ENCODE results near the gene ZFHX3.

ZFHX3 gene

DNA sequence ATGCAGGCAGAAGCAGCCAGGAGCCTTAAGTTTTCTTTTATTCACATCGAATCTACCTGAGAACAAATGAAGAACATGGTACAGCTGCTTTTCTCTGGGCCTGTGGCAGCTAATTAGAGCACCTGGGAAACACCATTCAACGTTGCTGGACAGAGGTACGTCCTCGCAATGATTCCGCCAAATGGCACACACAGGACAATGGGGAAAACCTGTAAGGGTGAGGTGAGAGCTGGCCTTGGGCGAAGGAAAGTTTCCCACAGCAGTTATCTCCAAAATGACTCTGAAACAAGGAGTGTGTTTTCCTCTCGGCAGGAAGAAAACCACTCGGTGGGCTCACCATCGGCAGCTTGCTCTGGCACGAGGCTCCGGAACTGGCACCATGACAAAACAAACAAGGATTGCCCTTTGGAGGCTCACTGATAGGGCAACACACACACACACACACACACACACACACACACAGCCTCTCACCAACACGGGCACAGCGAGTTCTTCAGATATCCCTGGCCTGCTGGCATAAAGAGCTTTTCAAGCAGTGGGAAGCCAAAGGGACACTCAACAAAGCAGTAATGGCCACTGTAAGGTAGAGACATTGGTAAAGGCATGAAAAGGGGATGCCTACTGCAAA lies 73.7 kb downstream of the ZFHX3 start:
- Histone ChIP-seq H3K27me3 (ENCODE audit: control insufficient read depth in 1 of 2, insufficient read depth in 2 of 2, low read length in 2 of 2) (no peaks in the 10 kb centered on the region), H3K4me1 (ENCODE audit: insufficient read depth, low read length) (peaks cover 25% of the 10 kb centered on the region), H3K36me3 (ENCODE audit: insufficient read depth, low read length) (no peaks in the 10 kb centered on the region), H3K9ac (ENCODE audit: low read length) (no peak overlapping the region), H3K27ac (ENCODE audit: low read depth, low read length) (no peak overlapping the region), H3K4me3 (ENCODE audit: low read depth in 1 of 2, low read length in 2 of 2) (no peak overlapping the region), H3K9me3 (ENCODE audit: low read length) (no peaks in the 10 kb centered on the region)

DNA sequence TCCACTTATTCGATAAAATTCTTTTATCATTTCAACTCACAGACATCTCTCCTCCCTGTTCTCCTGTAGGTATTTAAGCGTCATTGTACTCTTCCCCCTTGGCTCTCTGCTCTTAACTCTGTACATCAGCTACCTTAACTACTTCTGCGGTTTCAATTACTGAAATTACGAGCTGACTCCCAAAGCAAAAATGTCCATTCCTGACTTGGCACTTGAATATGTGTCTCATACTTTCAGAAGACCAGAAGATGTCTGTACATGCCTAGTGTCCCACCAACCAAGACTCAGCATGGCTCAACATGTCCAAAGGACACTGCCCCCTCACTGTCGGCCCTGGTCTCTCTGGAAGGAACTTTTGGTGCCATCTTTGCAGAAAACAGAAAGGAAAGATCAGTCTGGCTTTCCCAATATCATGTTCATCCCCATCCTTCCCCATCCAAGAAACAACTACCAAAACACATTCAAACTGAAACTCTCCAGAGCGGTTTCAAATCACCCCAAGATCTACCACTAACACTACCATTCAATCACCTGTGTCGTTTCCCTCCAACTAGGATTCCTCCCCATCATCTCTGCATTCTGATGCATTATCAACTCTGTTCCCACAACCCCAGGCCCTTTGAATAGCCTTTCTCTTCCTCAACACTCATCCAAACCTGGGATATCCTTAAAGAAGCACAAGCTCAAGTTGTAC lies 74.9 kb downstream of the ZFHX3 start:
- Histone ChIP-seq H3K4me1 (ENCODE audit: insufficient read depth, low read length) (peaks cover 16% of the 10 kb centered on the region), H3K27me3 (ENCODE audit: control insufficient read depth in 1 of 2, insufficient read depth in 2 of 2, low read length in 2 of 2) (no peaks in the 10 kb centered on the region), H3K27ac (ENCODE audit: low read depth, low read length) (no peak overlapping the region), H3K4me3 (ENCODE audit: low read depth in 1 of 2, low read length in 2 of 2) (no peak overlapping the region), H3K9ac (ENCODE audit: low read length) (no peak overlapping the region), H3K9me3 (ENCODE audit: low read length) (no peaks in the 10 kb centered on the region), H3K36me3 (ENCODE audit: insufficient read depth, low read length) (no peaks in the 10 kb centered on the region)

GRCh38 chr16:72971370-72971769 lies 76.6 kb downstream of the ZFHX3 start:
- H3K9ac ChIP-seq (ENCODE audit: low read length): no peak overlapping the region
- H3K27ac ChIP-seq (ENCODE audit: low read depth, low read length): no peak overlapping the region
- no peaks in the 10 kb centered on the region for H3K27me3 ChIP-seq (ENCODE audit: control insufficient read depth in 1 of 2, insufficient read depth in 2 of 2, low read length in 2 of 2)
- H3K4me3 ChIP-seq (ENCODE audit: low read depth in 1 of 2, low read length in 2 of 2): no peak overlapping the region
- H3K36me3 ChIP-seq (ENCODE audit: insufficient read depth, low read length): no peaks in the 10 kb centered on the region
- peaks cover 16% of the 10 kb centered on the region for H3K4me1 ChIP-seq (ENCODE audit: insufficient read depth, low read length)
- no peaks in the 10 kb centered on the region for H3K9me3 ChIP-seq (ENCODE audit: low read length)

- no peak overlapping the region for H3K27ac ChIP-seq (ENCODE audit: low read depth, low read length)
Observed at GRCh38 chr16:72970656-72971055, 77.3 kb downstream of the ZFHX3 start.

DNA sequence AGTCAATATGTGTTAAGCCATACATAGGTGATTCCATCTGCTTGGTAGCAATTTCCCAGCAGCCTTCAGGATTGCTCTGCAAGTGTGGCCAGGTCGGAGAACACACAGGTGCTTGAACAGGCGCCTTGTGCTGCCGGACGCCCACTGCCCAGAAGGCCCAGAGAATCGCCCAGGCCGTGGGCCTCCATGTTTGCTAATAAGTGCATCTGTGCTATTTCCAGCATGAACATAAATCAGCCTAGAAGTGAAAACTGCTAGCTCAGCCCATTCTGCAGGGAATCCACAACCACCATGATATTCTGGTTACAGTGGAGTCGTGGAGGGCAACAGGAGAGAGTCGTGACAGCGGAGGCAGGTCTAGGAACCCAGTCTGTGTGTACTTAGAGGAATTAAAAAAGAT lies 78.1 kb downstream of the ZFHX3 start:
- H3K36me3 ChIP-seq (ENCODE audit: insufficient read depth, low read length): no peaks in the 10 kb centered on the region
- no peaks in the 10 kb centered on the region for H3K27me3 ChIP-seq (ENCODE audit: control insufficient read depth in 1 of 2, insufficient read depth in 2 of 2, low read length in 2 of 2)
- peaks cover 16% of the 10 kb centered on the region for H3K4me1 ChIP-seq (ENCODE audit: insufficient read depth, low read length)
- no peak overlapping the region for H3K9ac ChIP-seq (ENCODE audit: low read length)
- H3K4me3 ChIP-seq (ENCODE audit: low read depth in 1 of 2, low read length in 2 of 2): no peak overlapping the region
- H3K9me3 ChIP-seq (ENCODE audit: low read length): no peaks in the 10 kb centered on the region
- H3K27ac ChIP-seq (ENCODE audit: low read depth, low read length): no peak overlapping the region

More at GRCh38 chr16:72970656-72971055, 77.3 kb downstream of the ZFHX3 start:
- no peaks in the 10 kb centered on the region for H3K9me3 ChIP-seq (ENCODE audit: low read length)
- no peak overlapping the region for H3K9ac ChIP-seq (ENCODE audit: low read length)
- H3K4me1 ChIP-seq (ENCODE audit: insufficient read depth, low read length): peaks cover 16% of the 10 kb centered on the region
- no peak overlapping the region for H3K4me3 ChIP-seq (ENCODE audit: low read depth in 1 of 2, low read length in 2 of 2)
- no peaks in the 10 kb centered on the region for H3K27me3 ChIP-seq (ENCODE audit: control insufficient read depth in 1 of 2, insufficient read depth in 2 of 2, low read length in 2 of 2)
- no peaks in the 10 kb centered on the region for H3K36me3 ChIP-seq (ENCODE audit: insufficient read depth, low read length)

- no peak overlapping the region for H3K4me3 ChIP-seq (ENCODE audit: low read depth in 1 of 2, low read length in 2 of 2)
- H3K36me3 ChIP-seq (ENCODE audit: insufficient read depth, low read length): no peaks in the 10 kb centered on the region
- peaks cover 17% of the 10 kb centered on the region for H3K4me1 ChIP-seq (ENCODE audit: insufficient read depth, low read length)
- H3K9me3 ChIP-seq (ENCODE audit: low read length): no peaks in the 10 kb centered on the region
- no peaks in the 10 kb centered on the region for H3K27me3 ChIP-seq (ENCODE audit: control insufficient read depth in 1 of 2, insufficient read depth in 2 of 2, low read length in 2 of 2)
- H3K9ac ChIP-seq (ENCODE audit: low read length): no peak overlapping the region
- no peak overlapping the region for H3K27ac ChIP-seq (ENCODE audit: low read depth, low read length)
Observed at GRCh38 chr16:72969146-72969545, 78.8 kb downstream of the ZFHX3 start.

DNA sequence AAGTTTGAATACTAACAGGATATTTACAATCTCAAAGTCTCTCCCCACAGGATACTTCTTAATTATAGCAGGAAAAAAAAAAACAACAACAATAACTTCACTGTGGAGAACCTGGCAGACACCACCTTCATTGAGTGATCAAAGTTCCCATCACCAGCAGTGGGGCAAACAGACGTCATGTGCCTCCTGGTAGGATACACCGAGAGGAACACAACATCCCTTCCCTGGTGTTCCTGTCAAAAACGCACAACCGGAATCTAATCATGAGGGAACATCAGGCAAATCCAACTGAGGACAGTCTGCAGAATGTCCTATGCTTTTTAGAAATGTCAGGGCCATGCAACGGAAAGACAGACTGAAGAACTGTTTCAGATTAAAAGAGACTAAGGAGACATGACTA lies 80.0 kb downstream of the ZFHX3 start:
- H3K9me3 ChIP-seq (ENCODE audit: low read length): no peaks in the 10 kb centered on the region
- no peaks in the 10 kb centered on the region for H3K36me3 ChIP-seq (ENCODE audit: insufficient read depth, low read length)
- H3K9ac ChIP-seq (ENCODE audit: low read length): no peak overlapping the region
- peaks cover 29% of the 10 kb centered on the region for H3K4me1 ChIP-seq (ENCODE audit: insufficient read depth, low read length)
- no peak overlapping the region for H3K4me3 ChIP-seq (ENCODE audit: low read depth in 1 of 2, low read length in 2 of 2)
- H3K27ac ChIP-seq (ENCODE audit: low read depth, low read length): no peak overlapping the region
- no peaks in the 10 kb centered on the region for H3K27me3 ChIP-seq (ENCODE audit: control insufficient read depth in 1 of 2, insufficient read depth in 2 of 2, low read length in 2 of 2)

DNA sequence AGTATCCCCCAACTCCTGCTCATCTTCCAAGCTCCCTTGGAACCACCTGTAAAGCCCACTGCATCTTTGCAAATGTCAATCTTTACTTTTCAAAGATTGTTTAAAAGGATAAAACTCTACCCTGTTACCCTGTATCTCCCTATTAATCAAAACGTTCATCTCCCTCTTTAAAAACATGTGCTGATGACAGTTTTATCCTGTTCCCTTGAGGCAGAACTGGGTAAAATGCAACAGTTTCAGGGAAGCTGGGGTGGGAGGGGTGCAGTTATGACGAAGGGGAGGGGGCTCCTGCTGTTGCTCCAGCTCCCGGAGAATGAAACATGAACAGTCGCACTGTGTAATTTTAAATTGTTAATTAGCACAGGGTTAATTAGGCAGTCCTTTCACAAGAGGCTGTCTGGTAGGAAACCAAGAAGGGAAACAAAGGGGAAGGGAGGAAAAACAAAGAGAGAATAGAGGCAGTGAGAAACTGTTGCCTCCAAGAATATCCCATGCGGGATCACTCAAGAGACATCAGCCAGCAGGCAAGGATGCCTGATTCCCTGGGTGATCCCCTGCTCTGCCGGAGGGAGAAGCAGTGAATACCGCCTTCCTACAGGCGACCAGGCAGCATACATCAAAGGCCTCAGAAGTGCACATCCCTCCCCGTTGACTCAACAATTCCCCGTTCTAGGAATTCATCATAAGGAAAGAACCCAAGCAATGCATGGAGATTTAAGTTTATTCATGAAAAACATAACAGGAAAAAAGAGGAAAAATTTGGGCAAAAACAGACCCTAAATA lies 84.2 kb downstream of the ZFHX3 start:
- peaks cover 7% of the 10 kb centered on the region for H3K36me3 ChIP-seq (ENCODE audit: insufficient read depth, low read length)
- H3K4me3 ChIP-seq (ENCODE audit: low read depth in 1 of 2, low read length in 2 of 2): no peak overlapping the region
- H3K9me3 ChIP-seq (ENCODE audit: low read length): no peaks in the 10 kb centered on the region
- no peak overlapping the region for H3K27ac ChIP-seq (ENCODE audit: low read depth, low read length)
- no peak overlapping the region for H3K9ac ChIP-seq (ENCODE audit: low read length)
- H3K4me1 ChIP-seq (ENCODE audit: insufficient read depth, low read length): peaks cover 13% of the 10 kb centered on the region
- no peaks in the 10 kb centered on the region for H3K27me3 ChIP-seq (ENCODE audit: control insufficient read depth in 1 of 2, insufficient read depth in 2 of 2, low read length in 2 of 2)

DNA sequence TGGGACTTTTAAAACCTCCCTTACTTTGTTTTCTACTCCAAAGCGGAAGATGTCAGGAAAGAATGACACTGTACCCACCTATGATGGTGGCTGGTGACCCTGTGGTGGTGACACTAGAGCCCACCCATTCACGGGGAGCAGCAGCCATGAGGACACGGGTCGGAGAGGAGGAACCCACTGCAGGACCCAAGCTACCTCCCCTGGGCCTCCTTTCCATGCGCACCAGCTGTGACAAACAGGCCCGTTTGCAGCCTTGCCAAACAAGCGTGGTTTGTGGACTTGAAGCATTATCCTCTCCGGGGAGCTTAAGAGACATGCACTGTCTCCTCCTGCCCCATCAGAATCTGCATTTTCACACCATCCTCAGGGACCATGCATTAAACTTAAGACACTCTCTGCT lies 85.6 kb downstream of the ZFHX3 start:
- Histone ChIP-seq H3K4me3 (ENCODE audit: low read depth in 1 of 2, low read length in 2 of 2) (no peak overlapping the region), H3K27me3 (ENCODE audit: control insufficient read depth in 1 of 2, insufficient read depth in 2 of 2, low read length in 2 of 2) (no peaks in the 10 kb centered on the region), H3K9me3 (ENCODE audit: low read length) (no peaks in the 10 kb centered on the region), H3K36me3 (ENCODE audit: insufficient read depth, low read length) (peaks cover 17% of the 10 kb centered on the region), H3K27ac (ENCODE audit: low read depth, low read length) (no peak overlapping the region), H3K4me1 (ENCODE audit: insufficient read depth, low read length) (peaks cover 13% of the 10 kb centered on the region), H3K9ac (ENCODE audit: low read length) (no peak overlapping the region)

- no peak overlapping the region for H3K27ac ChIP-seq (ENCODE audit: low read depth, low read length)
- peaks cover 17% of the 10 kb centered on the region for H3K36me3 ChIP-seq (ENCODE audit: insufficient read depth, low read length)
- H3K27me3 ChIP-seq (ENCODE audit: control insufficient read depth in 1 of 2, insufficient read depth in 2 of 2, low read length in 2 of 2): no peaks in the 10 kb centered on the region
- no peaks in the 10 kb centered on the region for H3K9me3 ChIP-seq (ENCODE audit: low read length)
- no peak overlapping the region for H3K4me3 ChIP-seq (ENCODE audit: low read depth in 1 of 2, low read length in 2 of 2)
- H3K4me1 ChIP-seq (ENCODE audit: insufficient read depth, low read length): peaks cover 13% of the 10 kb centered on the region
- no peak overlapping the region for H3K9ac ChIP-seq (ENCODE audit: low read length)
Observed at GRCh38 chr16:72961863-72962262, 86.1 kb downstream of the ZFHX3 start.

GRCh38 chr16:72961115-72961832 lies 86.7 kb downstream of the ZFHX3 start:
- no peaks in the 10 kb centered on the region for H3K27me3 ChIP-seq (ENCODE audit: control insufficient read depth in 1 of 2, insufficient read depth in 2 of 2, low read length in 2 of 2)
- no peak overlapping the region for H3K4me3 ChIP-seq (ENCODE audit: low read depth in 1 of 2, low read length in 2 of 2)
- H3K36me3 ChIP-seq (ENCODE audit: insufficient read depth, low read length): peaks cover 17% of the 10 kb centered on the region
- no peaks in the 10 kb centered on the region for H3K9me3 ChIP-seq (ENCODE audit: low read length)
- H3K9ac ChIP-seq (ENCODE audit: low read length): no peak overlapping the region
- H3K4me1 ChIP-seq (ENCODE audit: insufficient read depth, low read length): peaks cover 13% of the 10 kb centered on the region
- no peak overlapping the region for H3K27ac ChIP-seq (ENCODE audit: low read depth, low read length)
